Measurements from ENCODE around the gene NCAN. TPM values are rescaled to one million over a fixed set of nuclear protein-coding genes. Genes with fewer than 3 reads are reported as not detected.
"Not testable (repeated sequence)": the region's sequence is repeated elsewhere in the genome, so short reads cannot be mapped to it uniquely, and the experiment has no call there.

NCAN gene
- total RNA-seq, 1 experiment from 2014 or later = 3.0 TPM

DNA sequence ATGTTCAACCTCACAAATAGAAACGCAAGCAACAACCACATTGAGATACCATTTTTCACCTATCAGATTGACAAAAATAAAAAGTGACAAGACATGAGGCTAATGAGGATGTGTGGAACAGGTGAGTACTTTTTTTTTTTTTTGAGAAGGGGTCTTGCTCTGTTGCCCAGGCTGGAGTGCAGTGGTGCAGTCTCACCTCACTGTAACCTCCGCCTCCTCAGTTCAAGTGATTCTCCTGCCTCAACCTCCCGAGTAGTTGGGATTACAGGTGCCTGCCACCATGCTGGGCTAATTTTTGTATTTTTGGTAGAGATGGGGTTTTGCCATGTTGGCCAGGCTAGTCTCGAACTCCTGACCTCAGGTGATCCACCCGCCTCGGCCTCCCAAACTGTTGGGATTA is 41.7 kb downstream of the NCAN start:
- H3K9me3 Mint-ChIP-seq; H3K27ac Mint-ChIP-seq; ATAC-seq; H3K4me1 Mint-ChIP-seq; H3K36me3 Mint-ChIP-seq; DNase-seq (ENCODE audit: low spot score); POLR2A ChIA-PET; H3K4me3 Mint-ChIP-seq: not testable (repeated sequence)
- peaks cover 64% of the 10 kb centered on the region for H3K27me3 Mint-ChIP-seq (ENCODE audit: low read depth)
- CTCF ChIA-PET = interaction anchor here (0.6 to 0.7 kb wide), 2 partner anchors 61 to 87 kb away, joined by 3 to 5 read pairs; no protein-coding TSS in a partner anchor
- TF ChIP-seq ZNF121 (CRISPR knock-in tag; IDR thresholded peaks at IDR 0.05) = peak; percentile 50; the same call in 1 of the 2 replicates

GRCh38 chr19:19256072-19256969 is 44.6 kb downstream of the NCAN start:
- Mint-ChIP-seq H3K4me1 (peaks cover 12% of the 10 kb centered on the region), H3K27ac (no peak overlapping the region), H3K9me3 (no peaks in the 10 kb centered on the region), H3K27me3 (ENCODE audit: low read depth) (peaks cover 51% of the 10 kb centered on the region), H3K36me3 (0 out of 2 replicates have a peak, but pooled peaks cover 3% of the 10 kb centered on the region), H3K4me3 (no peak overlapping the region)
- CTCF ChIA-PET = interaction anchor here (1.5 kb wide), 1 partner anchor 31 kb away, joined by 9 read pairs; no protein-coding TSS in a partner anchor
- ATAC-seq (no peak), DNase-seq (ENCODE audit: low spot score) (peak; percentile 40)
- TF ChIP-seq FOXJ3 (CRISPR knock-in tag; IDR thresholded peaks at IDR 0.05; ENCODE audit: borderline replicate concordance) = no peak
- TF ChIP-seq SMAD4 (CRISPR knock-in tag; IDR thresholded peaks at IDR 0.05) = no peak
- TF ChIP-seq EMX1 (CRISPR knock-in tag; IDR thresholded peaks at IDR 0.05) = no peak
- no peak for TF ChIP-seq USF1 (CRISPR knock-in tag; IDR thresholded peaks at IDR 0.05)
- TF ChIP-seq, protein P1, sequence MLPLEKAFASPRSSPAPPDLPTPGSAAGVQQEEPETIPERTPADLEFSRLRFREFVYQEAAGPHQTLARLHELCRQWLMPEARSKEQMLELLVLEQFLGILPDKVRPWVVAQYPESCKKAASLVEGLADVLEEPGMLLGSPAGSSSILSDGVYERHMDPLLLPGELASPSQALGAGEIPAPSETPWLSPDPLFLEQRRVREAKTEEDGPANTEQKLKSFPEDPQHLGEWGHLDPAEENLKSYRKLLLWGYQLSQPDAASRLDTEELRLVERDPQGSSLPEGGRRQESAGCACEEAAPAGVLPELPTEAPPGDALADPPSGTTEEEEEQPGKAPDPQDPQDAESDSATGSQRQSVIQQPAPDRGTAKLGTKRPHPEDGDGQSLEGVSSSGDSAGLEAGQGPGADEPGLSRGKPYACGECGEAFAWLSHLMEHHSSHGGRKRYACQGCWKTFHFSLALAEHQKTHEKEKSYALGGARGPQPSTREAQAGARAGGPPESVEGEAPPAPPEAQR (CRISPR knock-in tag; IDR thresholded peaks at IDR 0.05) = no peak
- TF ChIP-seq, protein P2, sequence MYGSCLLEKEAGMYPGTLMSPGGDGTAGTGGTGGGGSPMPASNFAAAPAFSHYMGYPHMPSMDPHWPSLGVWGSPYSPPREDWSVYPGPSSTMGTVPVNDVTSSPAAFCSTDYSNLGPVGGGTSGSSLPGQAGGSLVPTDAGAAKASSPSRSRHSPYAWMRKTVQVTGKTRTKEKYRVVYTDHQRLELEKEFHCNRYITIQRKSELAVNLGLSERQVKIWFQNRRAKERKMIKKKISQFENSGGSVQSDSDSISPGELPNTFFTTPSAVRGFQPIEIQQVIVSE (CRISPR knock-in tag; IDR thresholded peaks at IDR 0.05; ENCODE audit: borderline replicate concordance) = no peak
- no peak for TF ChIP-seq ZNF317 (CRISPR knock-in tag; IDR thresholded peaks at IDR 0.05; ENCODE audit: borderline replicate concordance, low read depth)
- TF ChIP-seq ELF4 (CRISPR knock-in tag; IDR thresholded peaks at IDR 0.05; ENCODE audit: low read depth) = no peak
- no peak for TF ChIP-seq TEAD4 (CRISPR knock-in tag; IDR thresholded peaks at IDR 0.05)
- TF ChIP-seq, protein P3, sequence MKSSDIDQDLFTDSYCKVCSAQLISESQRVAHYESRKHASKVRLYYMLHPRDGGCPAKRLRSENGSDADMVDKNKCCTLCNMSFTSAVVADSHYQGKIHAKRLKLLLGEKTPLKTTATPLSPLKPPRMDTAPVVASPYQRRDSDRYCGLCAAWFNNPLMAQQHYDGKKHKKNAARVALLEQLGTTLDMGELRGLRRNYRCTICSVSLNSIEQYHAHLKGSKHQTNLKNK (CRISPR knock-in tag; IDR thresholded peaks at IDR 0.05) = no peak
- TF ChIP-seq E2F4 (CRISPR knock-in tag; IDR thresholded peaks at IDR 0.05; ENCODE audit: borderline replicate concordance, low read depth) = no peak
- TF ChIP-seq IRF1 (CRISPR knock-in tag; IDR thresholded peaks at IDR 0.05) = no peak
- TF ChIP-seq, protein P4, sequence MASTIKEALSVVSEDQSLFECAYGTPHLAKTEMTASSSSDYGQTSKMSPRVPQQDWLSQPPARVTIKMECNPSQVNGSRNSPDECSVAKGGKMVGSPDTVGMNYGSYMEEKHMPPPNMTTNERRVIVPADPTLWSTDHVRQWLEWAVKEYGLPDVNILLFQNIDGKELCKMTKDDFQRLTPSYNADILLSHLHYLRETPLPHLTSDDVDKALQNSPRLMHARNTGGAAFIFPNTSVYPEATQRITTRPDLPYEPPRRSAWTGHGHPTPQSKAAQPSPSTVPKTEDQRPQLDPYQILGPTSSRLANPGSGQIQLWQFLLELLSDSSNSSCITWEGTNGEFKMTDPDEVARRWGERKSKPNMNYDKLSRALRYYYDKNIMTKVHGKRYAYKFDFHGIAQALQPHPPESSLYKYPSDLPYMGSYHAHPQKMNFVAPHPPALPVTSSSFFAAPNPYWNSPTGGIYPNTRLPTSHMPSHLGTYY (CRISPR knock-in tag; IDR thresholded peaks at IDR 0.05) = no peak
- POLR2A ChIA-PET = interaction anchor here (0.6 to 1.1 kb wide), 2 partner anchors 31 to 196 kb away, joined by 3 read pairs; no protein-coding TSS in a partner anchor
